ENCODE data around the gene SYNCRIP. TPM values are rescaled to one million over a fixed set of nuclear protein-coding genes. Genes with fewer than 3 reads are reported as not detected.
A peak's percentile ranks its signal among the peaks of the same experiment; 100 is the strongest.

Gene SYNCRIP
- total and polyA plus RNA-seq, 4 donors: 27.8 to 41.7 (median 30.4) TPM

- Histone ChIP-seq H3K27ac (ENCODE audit: low read depth in 1 of 2, low read length in 2 of 2) (peak overlapping the region; percentile 99 to 100), H3K4me1 (ENCODE audit: control insufficient read depth in 4 of 4, insufficient read depth in 4 of 4, low read length in 3 of 4) (peaks cover 1 to 20% (median 11%) of the 10 kb centered on the region in 4 donors), H3K4me3 (ENCODE audit: low read depth in 1 of 3, low read length in 3 of 3) (peak overlapping the region; percentile 77 to 97 (median 96)), H3K27me3 (ENCODE audit: control insufficient read depth in 4 of 4, insufficient read depth in 4 of 4, low read length in 3 of 4) (no peaks in the 10 kb centered on the region), H3K9me3 (ENCODE audit: control insufficient read depth in 4 of 4, low read length in 3 of 4) (no peaks in the 10 kb centered on the region), H3K9ac (ENCODE audit: low read depth in 1 of 2, low read length in 2 of 2) (peak overlapping the region; percentile 89 to 94), H3K36me3 (ENCODE audit: control insufficient read depth in 4 of 4, insufficient read depth in 3 of 4, low read depth in 1 of 4, low read length in 3 of 4) (peaks cover 2 to 19% (median 10%) of the 10 kb centered on the region in 4 donors)
- DNase-seq (ENCODE audit: low spot score): no peak
- TF ChIP-seq SP1 (IDR thresholded peaks at IDR 0.05) (no peak), ZBTB33 (IDR thresholded peaks at IDR 0.05) (no peak), CTCF (IDR thresholded peaks at IDR 0.05; ENCODE audit: low read depth, low read length, missing input control) (no peak), HNF4G (IDR thresholded peaks at IDR 0.05) (no peak), EGR1 (IDR thresholded peaks at IDR 0.05; ENCODE audit: low read depth in 2 of 2) (no peak), RAD21 (IDR thresholded peaks at IDR 0.05) (no peak), YY1 (IDR thresholded peaks at IDR 0.05) (no peak), MAX (IDR thresholded peaks at IDR 0.05) (peak; percentile 44)
- WGBS: under 1% methylated on average over 85 of the region's 85 CpGs
Measured at GRCh38 chr6:85641897-85642773, 551 bp downstream of the SYNCRIP start.

GRCh38 chr6:85641522-85641896, 1.2 kb downstream of the SYNCRIP start:
- TF ChIP-seq FOXA1 (IDR thresholded peaks at IDR 0.05) (no peak), REST (IDR thresholded peaks at IDR 0.05) (no peak), GABPA (IDR thresholded peaks at IDR 0.05 in 1 of 2, conservative IDR thresholded peaks at IDR 0.05 in 1 of 2) (no peak), NR2F2 (IDR thresholded peaks at IDR 0.05) (no peak), TAF1 (conservative IDR thresholded peaks at IDR 0.05) (no peak), HNF4G (IDR thresholded peaks at IDR 0.05) (no peak), JUND (IDR thresholded peaks at IDR 0.05) (no peak), SP1 (IDR thresholded peaks at IDR 0.05) (no peak), RAD21 (IDR thresholded peaks at IDR 0.05) (no peak), ZBTB33 (IDR thresholded peaks at IDR 0.05) (no peak), ATF3 (IDR thresholded peaks at IDR 0.05) (no peak), CTCF (IDR thresholded peaks at IDR 0.05; ENCODE audit: low read depth, low read length, missing input control) (no peak), EGR1 (IDR thresholded peaks at IDR 0.05; ENCODE audit: low read depth in 2 of 2) (no peak), HNF4A (conservative IDR thresholded peaks at IDR 0.05) (no peak), YY1 (IDR thresholded peaks at IDR 0.05) (no peak), MAX (IDR thresholded peaks at IDR 0.05) (no peak)
- Histone ChIP-seq H3K36me3 (ENCODE audit: control insufficient read depth in 4 of 4, insufficient read depth in 3 of 4, low read depth in 1 of 4, low read length in 3 of 4) (peaks cover 5 to 24% (median 16%) of the 10 kb centered on the region in 4 donors), H3K4me3 (ENCODE audit: low read depth in 1 of 3, low read length in 3 of 3) (peak overlapping the region; percentile 77 to 97 (median 96)), H3K9ac (ENCODE audit: low read depth in 1 of 2, low read length in 2 of 2) (peak overlapping the region; percentile 89 to 94), H3K4me1 (ENCODE audit: control insufficient read depth in 4 of 4, insufficient read depth in 4 of 4, low read length in 3 of 4) (peaks cover 1 to 20% (median 11%) of the 10 kb centered on the region in 4 donors), H3K27ac (ENCODE audit: low read depth in 1 of 2, low read length in 2 of 2) (peak overlapping the region; percentile 99 to 100), H3K27me3 (ENCODE audit: control insufficient read depth in 4 of 4, insufficient read depth in 4 of 4, low read length in 3 of 4) (no peaks in the 10 kb centered on the region), H3K9me3 (ENCODE audit: control insufficient read depth in 4 of 4, low read length in 3 of 4) (no peaks in the 10 kb centered on the region)
- DNase-seq (ENCODE audit: low spot score): peak; percentile 34
- under 1% methylated on average over 14 of the region's 14 CpGs for WGBS

Measured in liver (tissue), 9 donors.